SKM-1 treated with dmso at 0.1 percent for 144 hours (cell line): ENCODE data around the gene TMEM87A.
A peak's percentile ranks its signal among the peaks of the same experiment; 100 is the strongest.

Source experiments
- DNase-seq: peaks from one replicate; lab custom pipeline; 2025; ENCODE audit not compliant: unreplicated experiment; lab: John Stamatoyannopoulos, UW

The TMEM87A gene

DNA sequence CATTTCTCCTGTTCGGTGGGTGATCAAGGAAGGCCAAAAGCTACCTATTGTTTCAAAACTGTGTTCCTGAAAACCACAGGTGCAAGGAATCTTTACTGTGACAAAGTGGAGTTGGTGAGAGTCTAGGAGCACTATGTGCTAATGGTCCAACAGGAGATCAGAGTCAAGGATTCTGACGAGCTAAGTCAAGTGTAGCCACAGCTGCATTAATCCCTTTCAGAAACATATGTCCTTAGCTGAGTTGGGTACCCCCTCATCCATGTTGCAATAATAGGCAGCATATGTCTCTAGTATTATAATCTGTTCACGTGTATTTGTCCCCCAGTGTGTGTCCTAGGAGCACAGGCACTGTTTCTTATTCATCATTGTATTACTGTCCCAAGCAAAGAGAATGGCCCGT is 66.8 kb downstream of the TMEM87A start:
- no peak for DNase-seq

- DNase-seq: no peak
These were observed 69.3 kb downstream of the TMEM87A start for GRCh38 chr15:42203891-42204290.

- DNase-seq: no peak
These were observed 70.6 kb downstream of the TMEM87A start for GRCh38 chr15:42202653-42203052.

DNA sequence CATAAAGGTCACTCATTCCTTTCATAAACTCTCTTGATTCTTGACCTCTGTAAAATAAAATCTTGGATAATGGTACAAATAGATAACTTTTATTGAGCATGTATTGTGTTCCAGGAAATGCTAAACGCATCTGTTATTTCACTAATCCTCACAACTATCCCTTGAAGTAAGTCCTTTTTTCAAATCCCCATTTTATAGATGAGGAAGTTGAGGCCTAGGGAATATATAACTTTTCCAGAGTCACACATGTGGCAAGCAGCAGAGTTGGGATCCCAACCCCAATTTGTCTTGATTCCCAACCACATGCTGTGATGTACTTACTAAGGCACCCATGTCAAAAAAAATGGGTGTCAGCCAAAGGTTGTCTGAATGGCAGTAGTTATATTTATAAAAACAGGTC is 71.4 kb downstream of the TMEM87A start:
- DNase-seq: no peak

DNA sequence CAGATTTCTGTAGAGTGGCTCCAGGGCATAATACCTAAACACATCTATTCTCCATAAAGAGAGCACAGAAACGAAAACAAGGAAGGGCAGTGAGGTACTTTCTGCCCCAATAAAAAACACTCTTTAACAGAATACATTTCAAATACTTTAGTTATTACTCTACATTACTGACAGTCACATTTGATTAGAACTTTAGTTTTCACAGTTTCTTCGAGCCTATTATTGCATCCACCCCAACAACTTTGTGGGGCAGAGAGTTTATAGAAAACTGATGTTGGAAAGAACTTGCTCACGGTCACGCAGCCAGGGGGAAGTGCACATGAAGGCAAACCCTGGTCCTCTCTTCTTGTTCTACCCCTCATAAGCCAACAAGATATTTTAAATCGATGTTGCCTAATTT is 74.1 kb downstream of the TMEM87A start:
- no peak for DNase-seq

GRCh38 chr15:42198516-42198915 is 74.7 kb downstream of the TMEM87A start:
- DNase-seq: no peak

- no peak for DNase-seq
These were observed 78.7 kb downstream of the TMEM87A start for GRCh38 chr15:42194513-42194912.

DNA sequence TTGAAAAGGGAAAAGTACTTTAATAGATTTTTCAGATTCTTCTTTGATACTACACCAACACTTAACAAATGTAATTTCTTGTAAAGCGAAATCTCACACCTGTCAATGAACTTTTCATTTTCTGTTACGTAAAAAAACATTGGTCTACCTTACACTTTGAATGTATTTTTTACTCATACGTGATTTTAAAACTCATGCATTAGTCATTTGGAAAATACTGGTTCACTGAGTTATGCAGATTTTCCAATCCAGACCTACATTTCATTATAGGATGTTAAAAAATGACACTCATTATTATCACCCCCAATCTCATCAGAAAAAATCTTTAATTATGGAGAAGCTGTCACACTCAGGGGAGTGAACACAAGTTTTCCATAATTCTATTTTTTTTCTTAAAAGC is 79.8 kb downstream of the TMEM87A start:
- DNase-seq: no peak

GRCh38 chr15:42191610-42192346 is 81.5 kb downstream of the TMEM87A start:
- no peak for DNase-seq

DNA sequence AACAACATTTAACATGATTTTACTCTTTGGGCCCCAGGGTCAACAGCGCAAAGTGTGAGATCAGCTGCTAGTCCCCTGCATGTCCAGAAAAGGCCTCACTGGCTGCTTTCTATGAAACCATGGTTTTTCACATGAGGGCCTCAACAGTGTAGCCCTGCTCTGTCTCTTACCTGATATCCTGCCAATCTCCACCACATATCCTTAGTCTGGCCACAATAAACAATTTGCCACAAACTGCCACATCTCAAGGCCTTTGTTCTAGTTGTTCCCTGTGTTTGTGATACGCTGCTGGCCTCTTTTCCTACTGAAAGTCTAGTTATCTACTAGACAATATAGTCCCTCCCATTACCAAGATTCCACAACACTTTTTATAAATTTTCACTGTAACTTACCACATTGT is 82.9 kb downstream of the TMEM87A start:
- no peak for DNase-seq

DNA sequence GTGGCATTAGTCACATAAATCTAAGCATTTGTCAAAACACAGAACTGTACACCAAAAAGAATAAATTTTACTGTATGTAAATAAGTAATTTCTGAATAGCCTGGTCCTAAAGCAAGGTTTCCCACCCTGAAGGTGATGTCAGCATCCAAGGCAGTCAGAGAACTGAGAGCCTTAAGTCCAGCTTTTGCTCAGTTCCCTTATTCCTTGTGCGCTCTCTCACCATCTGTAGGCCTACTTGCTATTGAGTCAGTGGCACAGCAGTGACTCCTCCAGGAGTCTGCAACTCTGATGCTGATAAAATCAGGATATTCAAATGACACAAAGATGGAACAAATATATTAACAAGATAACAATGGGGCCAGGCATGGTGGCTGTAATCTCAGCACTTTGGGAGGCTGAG is 87.4 kb downstream of the TMEM87A start:
- no peak for DNase-seq

GRCh38 chr15:42184736-42185135 is 88.5 kb downstream of the TMEM87A start:
- no peak for DNase-seq

- DNase-seq: peak; percentile 40
These were observed 88.9 kb downstream of the TMEM87A start for GRCh38 chr15:42184296-42184695.

- no peak for DNase-seq
These were observed 90.3 kb downstream of the TMEM87A start for GRCh38 chr15:42182961-42183360.

DNA sequence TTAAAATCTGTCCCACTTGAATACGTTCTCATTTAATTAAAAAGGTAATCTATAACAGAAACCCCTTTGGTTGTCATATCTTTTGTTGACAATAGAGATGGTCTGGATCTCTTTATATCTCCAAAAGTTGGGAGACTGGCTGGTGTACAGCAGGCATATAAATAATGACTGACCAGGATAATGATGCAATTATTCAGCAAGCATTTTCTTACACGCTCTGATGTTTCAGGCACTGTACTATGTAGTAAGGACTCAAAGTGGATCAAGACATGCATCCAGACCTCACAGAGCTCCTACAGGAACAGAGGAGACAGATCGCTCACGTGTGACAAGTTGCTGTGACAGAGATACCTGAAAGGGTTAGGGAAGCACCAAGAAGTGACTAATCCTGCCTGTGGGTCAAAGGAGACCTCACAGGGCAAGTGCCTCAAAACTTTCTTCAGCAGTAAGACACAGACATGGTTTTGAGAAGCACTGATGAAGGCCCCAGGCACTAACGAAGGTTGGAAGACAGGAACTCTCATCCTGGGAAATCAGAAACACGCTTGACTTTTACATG is 90.8 kb downstream of the TMEM87A start:
- no peak for DNase-seq

- no peak for DNase-seq
These were observed 95.2 kb downstream of the TMEM87A start for GRCh38 chr15:42178056-42178455.

GRCh38 chr15:42175671-42176070 is 97.6 kb downstream of the TMEM87A start:
- no peak for DNase-seq

DNA sequence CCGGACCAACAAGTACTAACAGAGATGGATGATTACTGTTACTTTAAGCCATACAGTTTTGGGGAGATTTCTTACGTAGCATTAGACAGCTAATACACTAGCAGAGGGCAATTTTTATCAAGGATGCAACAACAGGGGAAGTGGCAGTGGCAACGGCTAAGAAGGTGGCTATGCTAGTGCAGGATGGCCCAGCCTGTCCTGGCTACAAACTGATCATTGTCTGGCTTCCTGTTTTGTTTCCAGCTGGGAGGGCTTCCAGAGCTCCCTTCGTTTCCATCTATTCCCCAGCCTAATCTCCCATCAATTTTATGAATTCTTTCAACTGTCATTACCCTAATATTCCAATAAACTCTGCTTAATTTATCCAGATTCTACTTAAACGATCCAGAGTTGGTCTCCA is 100.8 kb downstream of the TMEM87A start:
- no peak for DNase-seq

DNA sequence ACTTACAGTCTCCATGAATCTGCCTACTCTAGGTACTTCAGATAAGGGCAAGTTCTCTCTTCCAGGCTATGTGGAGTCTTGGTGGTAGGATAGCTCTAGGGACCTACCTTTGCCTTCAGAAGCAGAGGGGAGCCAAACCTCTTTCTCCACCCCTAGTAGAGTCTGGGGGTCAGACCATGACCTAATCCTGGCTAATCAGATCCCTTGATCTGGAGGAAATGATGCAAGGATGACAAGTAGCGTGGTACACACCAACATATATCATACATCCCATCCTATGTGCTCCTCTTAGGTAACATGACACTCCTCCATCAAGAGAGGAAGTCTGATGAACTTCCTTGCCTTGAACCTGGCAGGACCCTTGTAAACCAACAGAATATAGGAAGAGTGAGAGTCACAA is 101.4 kb downstream of the TMEM87A start:
- no peak for DNase-seq

- no peak for DNase-seq
These were observed 102.1 kb downstream of the TMEM87A start for GRCh38 chr15:42171122-42171521.

GRCh38 chr15:42166225-42166940 is 106.8 kb downstream of the TMEM87A start:
- DNase-seq: no peak

DNA sequence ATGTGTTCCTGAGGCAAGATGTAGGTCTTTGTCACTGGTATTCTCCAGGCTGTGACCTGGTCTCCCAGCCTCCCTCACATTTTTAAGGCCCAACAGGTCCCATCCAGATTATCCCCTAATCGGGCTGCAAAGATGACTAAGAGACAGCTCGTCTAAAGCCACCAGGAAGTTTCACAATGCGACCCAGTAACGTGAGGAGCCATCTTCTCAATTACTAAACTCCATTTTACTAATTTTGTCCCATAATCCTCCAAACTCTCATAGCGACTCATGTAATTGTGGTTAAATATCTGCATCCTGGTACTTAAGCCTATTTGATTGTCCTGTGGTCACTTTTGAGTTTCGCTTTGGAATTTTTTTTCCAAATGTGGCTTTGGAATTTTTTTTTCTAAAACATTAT is 108.1 kb downstream of the TMEM87A start:
- DNase-seq: no peak
